Tibial nerve (tissue), 4 donors: Measurements from ENCODE around the gene B3GAT3.

Source experiments
- EP300 ChIP-seq, 2 donors: sonication (generic); formaldehyde crosslinking; IDR thresholded peaks; one replicate each; pipeline ENCODE4 v1.6.1; 2017; ENCODE audit warnings: antibody characterized with exemption in 2 of 2, mild to moderate bottlenecking in 1 of 2
- POLR2A ChIP-seq, 2 donors: fragments of 450-650 bp; IDR thresholded peaks; one replicate each; pipeline ENCODE4 v1.6.1; 2017; ENCODE audit warnings: antibody characterized with exemption in 2 of 2, mild to moderate bottlenecking in 2 of 2, moderate library complexity in 2 of 2
- TF ChIP-seq, protein P1 (sequence below), 5 experiments: fragments of 200-600 bp in 3 of 5; fragments of 450-650 bp in 2 of 5; sonication (generic) in 3 of 5; IDR thresholded peaks; one replicate each; pipeline ENCODE4 v1.5.1; 2016 to 2019; ENCODE audit warnings: antibody characterized with exemption in 5 of 5, mild to moderate bottlenecking in 3 of 5, moderate library complexity in 2 of 5

DNA sequence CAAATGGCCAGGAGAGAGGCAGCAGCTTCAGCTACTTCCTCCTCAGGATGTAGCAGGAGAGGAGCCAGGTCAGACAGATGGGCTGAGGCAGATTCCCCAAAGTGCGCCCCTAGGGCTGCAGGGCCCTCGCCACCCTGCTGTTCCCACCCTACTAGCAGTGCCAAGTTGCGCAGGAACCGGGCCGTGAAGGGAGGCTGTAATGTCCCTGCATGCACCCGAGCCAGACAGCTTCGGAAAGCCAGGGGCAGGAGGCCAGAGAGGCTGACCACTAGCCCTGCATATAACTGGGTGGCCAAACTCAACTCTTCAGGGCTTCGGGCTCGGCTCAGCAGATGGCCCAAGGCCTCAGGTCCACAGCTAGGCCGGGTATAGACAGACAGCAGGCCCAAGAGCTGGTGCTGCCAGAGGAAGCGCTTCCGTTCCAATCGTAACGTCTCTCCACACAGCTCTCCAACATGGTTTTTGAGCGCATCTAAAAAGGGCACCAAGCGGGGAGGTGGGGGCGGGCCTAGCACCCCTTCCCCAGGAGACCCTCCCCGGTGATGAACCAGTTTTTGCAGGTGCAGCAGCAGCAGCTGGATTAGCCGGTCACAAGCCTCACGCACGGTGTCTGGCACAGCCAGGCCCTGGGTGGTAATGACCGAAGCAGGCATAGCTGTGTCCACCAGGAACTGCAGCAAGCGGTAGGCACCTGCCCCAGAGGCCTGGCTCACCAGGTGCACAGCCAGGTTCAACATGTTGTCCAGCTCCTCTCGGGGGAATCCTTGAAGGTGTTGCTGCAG is 26.6 kb upstream of the B3GAT3 start:
- TF ChIP-seq, protein P1, sequence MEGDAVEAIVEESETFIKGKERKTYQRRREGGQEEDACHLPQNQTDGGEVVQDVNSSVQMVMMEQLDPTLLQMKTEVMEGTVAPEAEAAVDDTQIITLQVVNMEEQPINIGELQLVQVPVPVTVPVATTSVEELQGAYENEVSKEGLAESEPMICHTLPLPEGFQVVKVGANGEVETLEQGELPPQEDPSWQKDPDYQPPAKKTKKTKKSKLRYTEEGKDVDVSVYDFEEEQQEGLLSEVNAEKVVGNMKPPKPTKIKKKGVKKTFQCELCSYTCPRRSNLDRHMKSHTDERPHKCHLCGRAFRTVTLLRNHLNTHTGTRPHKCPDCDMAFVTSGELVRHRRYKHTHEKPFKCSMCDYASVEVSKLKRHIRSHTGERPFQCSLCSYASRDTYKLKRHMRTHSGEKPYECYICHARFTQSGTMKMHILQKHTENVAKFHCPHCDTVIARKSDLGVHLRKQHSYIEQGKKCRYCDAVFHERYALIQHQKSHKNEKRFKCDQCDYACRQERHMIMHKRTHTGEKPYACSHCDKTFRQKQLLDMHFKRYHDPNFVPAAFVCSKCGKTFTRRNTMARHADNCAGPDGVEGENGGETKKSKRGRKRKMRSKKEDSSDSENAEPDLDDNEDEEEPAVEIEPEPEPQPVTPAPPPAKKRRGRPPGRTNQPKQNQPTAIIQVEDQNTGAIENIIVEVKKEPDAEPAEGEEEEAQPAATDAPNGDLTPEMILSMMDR (IDR thresholded peaks at IDR 0.05) = no peak
- TF ChIP-seq POLR2A (IDR thresholded peaks at IDR 0.05) (no peak), EP300 (IDR thresholded peaks at IDR 0.05) (no peak)
